Endothelial cell of umbilical vein (primary cell): ENCODE data around the gene HNRNPLL.

ENCODE experiments used
- CTCF ChIP-seq, 2 donors: IDR thresholded peaks; 1 replicate in 1 of 2; 2 replicates in 1 of 2; pipeline ENCODE4 v1.5.1; 2011; ENCODE audit warnings: low read length in 2 of 2, mild to moderate bottlenecking in 2 of 2, moderate library complexity in 2 of 2, control low read depth in 1 of 2, inconsistent platforms in 1 of 2, low read depth in 1 of 2; ENCODE audit not compliant: insufficient read depth in 1 of 2; ENCODE audit errors: extremely low read depth in 1 of 2
- EZH2 ChIP-seq: IDR thresholded peaks from 2 replicates; pipeline ENCODE4 v1.6.1; 2012; ENCODE audit warnings: borderline replicate concordance, low read depth, mild to moderate bottlenecking, moderate library complexity, low read length, inconsistent platforms; ENCODE audit not compliant: severe bottlenecking
- JUN ChIP-seq: IDR thresholded peaks from 2 replicates; pipeline ENCODE4 v1.6.1; 2011; ENCODE audit warnings: borderline replicate concordance, low read depth; ENCODE audit not compliant: insufficient read length, insufficient read depth
- MAX ChIP-seq: IDR thresholded peaks from 2 replicates; pipeline ENCODE4 v1.6.1; 2011; ENCODE audit not compliant: insufficient read depth, insufficient read length
- MYC ChIP-seq: IDR thresholded peaks from one replicate; pipeline ENCODE4 v1.6.1; 2011; ENCODE audit warnings: mild to moderate bottlenecking, low read depth, low read length
- POLR2A ChIP-seq: IDR thresholded peaks from 2 replicates; pipeline ENCODE4 v1.6.1; 2012; ENCODE audit warnings: low read depth, mild to moderate bottlenecking, control low read depth, low read length
- POLR2AphosphoS5 ChIP-seq: IDR thresholded peaks from 2 replicates; pipeline ENCODE4 v1.6.1; 2012; ENCODE audit warnings: low read depth, mild to moderate bottlenecking, control low read depth, low read length, moderate library complexity; ENCODE audit not compliant: insufficient read depth

GRCh38 chr2:38629684-38630083 is 27.0 kb upstream of the HNRNPLL start:
- TF ChIP-seq EZH2 (no peak), CTCF (IDR thresholded peaks at IDR 0.05; ENCODE audit: extremely low read depth in 1 of 2, insufficient read depth in 1 of 2, low read depth in 1 of 2, low read length in 2 of 2) (no peak), MAX (no peak), POLR2AphosphoS5 (no peak), POLR2A (no peak), MYC (no peak), JUN (no peak)
